OCI-LY3 (cell line): ENCODE measurements around the gene ZMYND8.

Experiments used
- EZH2phosphoT487 ChIP-seq: fragments of 200-600 bp; shearing (Covaris generic); IDR thresholded peaks from 2 replicates; pipeline ENCODE4 v1.6.1; 2018; ENCODE audit warnings: antibody characterized with exemption, mixed run types, low read depth
- TF ChIP-seq, protein P1 (sequence below): fragments of 200-600, 300-600 bp; sonication (generic); IDR thresholded peaks from 2 replicates; pipeline ENCODE4 v1.5.1; 2014; ENCODE audit warnings: antibody characterized with exemption, low read length, low read depth

DNA sequence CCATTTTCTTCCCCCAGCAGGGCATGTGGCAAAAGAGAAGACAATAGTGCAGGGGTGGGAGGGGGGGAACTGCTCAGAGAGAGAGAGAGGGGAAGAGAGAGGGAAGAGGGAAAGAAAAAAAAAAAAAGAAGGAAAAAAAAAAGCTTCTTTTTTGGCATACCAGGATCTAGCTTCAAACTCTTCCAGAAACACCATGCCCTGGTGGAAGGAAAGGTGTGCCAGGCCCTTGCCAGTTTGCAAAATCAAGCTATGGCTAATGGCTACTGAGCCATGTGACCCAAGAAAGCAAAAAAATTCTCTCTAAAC is 326 bp downstream of the ZMYND8 start:
- TF ChIP-seq, protein P1, sequence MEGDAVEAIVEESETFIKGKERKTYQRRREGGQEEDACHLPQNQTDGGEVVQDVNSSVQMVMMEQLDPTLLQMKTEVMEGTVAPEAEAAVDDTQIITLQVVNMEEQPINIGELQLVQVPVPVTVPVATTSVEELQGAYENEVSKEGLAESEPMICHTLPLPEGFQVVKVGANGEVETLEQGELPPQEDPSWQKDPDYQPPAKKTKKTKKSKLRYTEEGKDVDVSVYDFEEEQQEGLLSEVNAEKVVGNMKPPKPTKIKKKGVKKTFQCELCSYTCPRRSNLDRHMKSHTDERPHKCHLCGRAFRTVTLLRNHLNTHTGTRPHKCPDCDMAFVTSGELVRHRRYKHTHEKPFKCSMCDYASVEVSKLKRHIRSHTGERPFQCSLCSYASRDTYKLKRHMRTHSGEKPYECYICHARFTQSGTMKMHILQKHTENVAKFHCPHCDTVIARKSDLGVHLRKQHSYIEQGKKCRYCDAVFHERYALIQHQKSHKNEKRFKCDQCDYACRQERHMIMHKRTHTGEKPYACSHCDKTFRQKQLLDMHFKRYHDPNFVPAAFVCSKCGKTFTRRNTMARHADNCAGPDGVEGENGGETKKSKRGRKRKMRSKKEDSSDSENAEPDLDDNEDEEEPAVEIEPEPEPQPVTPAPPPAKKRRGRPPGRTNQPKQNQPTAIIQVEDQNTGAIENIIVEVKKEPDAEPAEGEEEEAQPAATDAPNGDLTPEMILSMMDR = no peak
- no peak for TF ChIP-seq EZH2phosphoT487
